Measurements from ENCODE around the gene OSBPL10.

DNA sequence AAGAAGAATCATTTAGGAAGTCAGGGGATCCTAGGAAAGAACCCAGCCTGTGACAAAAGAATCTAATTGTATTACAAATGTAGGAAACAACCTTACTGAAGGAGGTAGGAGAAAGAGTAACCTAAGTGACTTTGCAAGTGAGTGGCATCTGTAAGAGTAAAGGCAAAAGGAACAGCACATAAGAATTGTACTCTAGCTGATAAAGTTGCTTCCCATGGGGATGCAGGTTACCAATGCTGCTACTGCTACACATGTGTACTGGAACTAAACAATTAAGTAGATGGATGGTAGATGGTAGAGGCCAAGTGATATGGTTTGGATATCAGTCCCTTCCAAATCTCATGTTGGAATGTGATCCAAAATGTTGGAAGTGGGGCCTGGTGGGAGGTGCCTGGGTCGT lies 60.8 kb downstream of the OSBPL10 start:
- TF ChIP-seq, protein P1, sequence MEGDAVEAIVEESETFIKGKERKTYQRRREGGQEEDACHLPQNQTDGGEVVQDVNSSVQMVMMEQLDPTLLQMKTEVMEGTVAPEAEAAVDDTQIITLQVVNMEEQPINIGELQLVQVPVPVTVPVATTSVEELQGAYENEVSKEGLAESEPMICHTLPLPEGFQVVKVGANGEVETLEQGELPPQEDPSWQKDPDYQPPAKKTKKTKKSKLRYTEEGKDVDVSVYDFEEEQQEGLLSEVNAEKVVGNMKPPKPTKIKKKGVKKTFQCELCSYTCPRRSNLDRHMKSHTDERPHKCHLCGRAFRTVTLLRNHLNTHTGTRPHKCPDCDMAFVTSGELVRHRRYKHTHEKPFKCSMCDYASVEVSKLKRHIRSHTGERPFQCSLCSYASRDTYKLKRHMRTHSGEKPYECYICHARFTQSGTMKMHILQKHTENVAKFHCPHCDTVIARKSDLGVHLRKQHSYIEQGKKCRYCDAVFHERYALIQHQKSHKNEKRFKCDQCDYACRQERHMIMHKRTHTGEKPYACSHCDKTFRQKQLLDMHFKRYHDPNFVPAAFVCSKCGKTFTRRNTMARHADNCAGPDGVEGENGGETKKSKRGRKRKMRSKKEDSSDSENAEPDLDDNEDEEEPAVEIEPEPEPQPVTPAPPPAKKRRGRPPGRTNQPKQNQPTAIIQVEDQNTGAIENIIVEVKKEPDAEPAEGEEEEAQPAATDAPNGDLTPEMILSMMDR (IDR thresholded peaks at IDR 0.05): no peak
- TF ChIP-seq RCOR1 (IDR thresholded peaks at IDR 0.05; ENCODE audit: low read depth, low read length) (no peak), USF2 (IDR thresholded peaks at IDR 0.05) (no peak), NFE2L2 (conservative IDR thresholded peaks at IDR 0.05; ENCODE audit: low read length) (no peak), POLR2A (IDR thresholded peaks at IDR 0.05; ENCODE audit: low read length) (no peak), RFX5 (IDR thresholded peaks at IDR 0.05) (no peak), RAD21 (conservative IDR thresholded peaks at IDR 0.05 in 1 of 2, IDR thresholded peaks at IDR 0.05 in 1 of 2) (no peak), CHD4 (IDR thresholded peaks at IDR 0.05; ENCODE audit: borderline replicate concordance) (no peak), TP53 (CRISPR knock-in tag; IDR thresholded peaks at IDR 0.05) (no peak), EP300 (IDR thresholded peaks at IDR 0.05) (no peak), RNF2 (IDR thresholded peaks at IDR 0.05; ENCODE audit: borderline replicate concordance, low read depth) (no peak)

Data from A549 (cell line).